ENCODE results near the gene PTTG1IP. TPM values are rescaled to one million over a fixed set of nuclear protein-coding genes. Genes with fewer than 3 reads are reported as not detected.

PTTG1IP gene
- polyA plus RNA-seq (2013, experiment 1 of 2), result 126 TPM
- 128 TPM for polyA plus RNA-seq (2013, experiment 2 of 2)

- Histone ChIP-seq H3K9ac (ENCODE audit: low read depth, low read length) (peak within 1 kb of the TSS; percentile 88), H3K4me1 (ENCODE audit: insufficient read depth, low read length) (peaks cover 28% of the 10 kb centered on the region), H3K27me3 (ENCODE audit: insufficient read depth, low read length) (peaks cover 27% of the 10 kb centered on the region), H3K36me3 (ENCODE audit: insufficient read depth, low read length) (no peaks in the 10 kb centered on the region), H3K27ac (ENCODE audit: low read depth, low read length) (peak within 1 kb of the TSS; percentile 74), H3K9me3 (ENCODE audit: insufficient read depth, low read depth, low read length) (no peaks in the 10 kb centered on the region), H3K4me3 (ENCODE audit: low read length) (peak within 1 kb of the TSS; percentile 87)
- under 1% methylated on average over 123 of the region's 123 CpGs for WGBS
These were observed at the start of gene PTTG1IP for GRCh38 chr21:44873356-44874239. Gene PTTG1IP (minus strand): TSS chr21:44873690. CDS start chr21:44873616, 74 bp downstream.

GRCh38 chr21:44921928-44922327 lies 48.4 kb upstream of the PTTG1IP start:
- Histone ChIP-seq H3K27me3 (ENCODE audit: insufficient read depth, low read length) (peaks cover 76% of the 10 kb centered on the region), H3K9me3 (ENCODE audit: insufficient read depth, low read depth, low read length) (no peaks in the 10 kb centered on the region), H3K4me3 (ENCODE audit: low read length) (no peak overlapping the region), H3K9ac (ENCODE audit: low read depth, low read length) (no peak overlapping the region), H3K4me1 (ENCODE audit: insufficient read depth, low read length) (peaks cover 12% of the 10 kb centered on the region), H3K27ac (ENCODE audit: low read depth, low read length) (no peak overlapping the region), H3K36me3 (ENCODE audit: insufficient read depth, low read length) (no peaks in the 10 kb centered on the region)
- WGBS, result 93% methylated on average over 5 of the region's 5 CpGs

GRCh38 chr21:44920694-44921604 lies 47.5 kb upstream of the PTTG1IP start, which contains the start of gene ITGB2:
Gene ITGB2 (minus strand): TSS chr21:44920899. CDS start chr21:44910782, 10,117 bp downstream.
- 0 out of 2 replicates have a peak, but pooled peaks cover 4% of the 10 kb centered on the region for H3K4me1 ChIP-seq (ENCODE audit: insufficient read depth, low read length)
- no peaks in the 10 kb centered on the region for H3K9me3 ChIP-seq (ENCODE audit: insufficient read depth, low read depth, low read length)
- WGBS, result 74% methylated on average over 29 of the region's 29 CpGs
- peaks cover 67% of the 10 kb centered on the region for H3K27me3 ChIP-seq (ENCODE audit: insufficient read depth, low read length)
- no peaks in the 10 kb centered on the region for H3K36me3 ChIP-seq (ENCODE audit: insufficient read depth, low read length)
- no peak within 1 kb of the TSS; the same call in 1 of the 2 replicates for H3K4me3 ChIP-seq (ENCODE audit: low read length)
- no peak within 1 kb of the TSS for H3K27ac ChIP-seq (ENCODE audit: low read depth, low read length)
- H3K9ac ChIP-seq (ENCODE audit: low read depth, low read length), result no peak within 1 kb of the TSS

GRCh38 chr21:44919913-44920693 lies 46.6 kb upstream of the PTTG1IP start:
- Histone ChIP-seq H3K4me3 (ENCODE audit: low read length) (no peak overlapping the region; the same call in 1 of the 2 replicates), H3K27me3 (ENCODE audit: insufficient read depth, low read length) (peaks cover 67% of the 10 kb centered on the region), H3K9ac (ENCODE audit: low read depth, low read length) (no peak overlapping the region), H3K9me3 (ENCODE audit: insufficient read depth, low read depth, low read length) (no peaks in the 10 kb centered on the region), H3K4me1 (ENCODE audit: insufficient read depth, low read length) (0 out of 2 replicates have a peak, but pooled peaks cover 4% of the 10 kb centered on the region), H3K36me3 (ENCODE audit: insufficient read depth, low read length) (no peaks in the 10 kb centered on the region), H3K27ac (ENCODE audit: low read depth, low read length) (no peak overlapping the region)
- WGBS, result 81% methylated on average over 28 of the region's 28 CpGs

- Histone ChIP-seq H3K27me3 (ENCODE audit: insufficient read depth, low read length) (peaks cover 62% of the 10 kb centered on the region), H3K36me3 (ENCODE audit: insufficient read depth, low read length) (no peaks in the 10 kb centered on the region), H3K9me3 (ENCODE audit: insufficient read depth, low read depth, low read length) (no peaks in the 10 kb centered on the region), H3K9ac (ENCODE audit: low read depth, low read length) (no peak overlapping the region), H3K4me3 (ENCODE audit: low read length) (peak overlapping the region; percentile 36), H3K4me1 (ENCODE audit: insufficient read depth, low read length) (0 out of 2 replicates have a peak, but pooled peaks cover 4% of the 10 kb centered on the region), H3K27ac (ENCODE audit: low read depth, low read length) (no peak overlapping the region)
- 57% methylated on average over 23 of the region's 26 CpGs for WGBS
These were observed 45.8 kb upstream of the PTTG1IP start for GRCh38 chr21:44919111-44919912.

GRCh38 chr21:44918581-44919033 lies 45.1 kb upstream of the PTTG1IP start:
- WGBS, result 51% methylated on average over 13 of the region's 13 CpGs
- Histone ChIP-seq H3K27me3 (ENCODE audit: insufficient read depth, low read length) (peaks cover 57% of the 10 kb centered on the region), H3K4me1 (ENCODE audit: insufficient read depth, low read length) (0 out of 2 replicates have a peak, but pooled peaks cover 4% of the 10 kb centered on the region), H3K36me3 (ENCODE audit: insufficient read depth, low read length) (no peaks in the 10 kb centered on the region), H3K9me3 (ENCODE audit: insufficient read depth, low read depth, low read length) (no peaks in the 10 kb centered on the region), H3K4me3 (ENCODE audit: low read length) (peak overlapping the region; percentile 36), H3K9ac (ENCODE audit: low read depth, low read length) (no peak overlapping the region), H3K27ac (ENCODE audit: low read depth, low read length) (no peak overlapping the region)

GRCh38 chr21:44918107-44918470 lies 44.6 kb upstream of the PTTG1IP start:
- Histone ChIP-seq H3K36me3 (ENCODE audit: insufficient read depth, low read length) (no peaks in the 10 kb centered on the region), H3K9me3 (ENCODE audit: insufficient read depth, low read depth, low read length) (no peaks in the 10 kb centered on the region), H3K27ac (ENCODE audit: low read depth, low read length) (no peak overlapping the region), H3K27me3 (ENCODE audit: insufficient read depth, low read length) (peaks cover 56% of the 10 kb centered on the region), H3K4me1 (ENCODE audit: insufficient read depth, low read length) (0 out of 2 replicates have a peak, but pooled peaks cover 4% of the 10 kb centered on the region), H3K9ac (ENCODE audit: low read depth, low read length) (no peak overlapping the region), H3K4me3 (ENCODE audit: low read length) (no peak overlapping the region)
- 88% methylated on average over 12 of the region's 12 CpGs for WGBS

- Histone ChIP-seq H3K27ac (ENCODE audit: low read depth, low read length) (no peak overlapping the region), H3K9ac (ENCODE audit: low read depth, low read length) (no peak overlapping the region)
These were observed 44.1 kb upstream of the PTTG1IP start for GRCh38 chr21:44917446-44918106.

GRCh38 chr21:44916965-44917364 lies 43.5 kb upstream of the PTTG1IP start:
- 0 out of 2 replicates have a peak, but pooled peaks cover 4% of the 10 kb centered on the region for H3K4me1 ChIP-seq (ENCODE audit: insufficient read depth, low read length)
- 86% methylated on average over 7 of the region's 7 CpGs for WGBS
- H3K9ac ChIP-seq (ENCODE audit: low read depth, low read length), result no peak overlapping the region
- H3K4me3 ChIP-seq (ENCODE audit: low read length), result no peak overlapping the region
- H3K27me3 ChIP-seq (ENCODE audit: insufficient read depth, low read length), result peaks cover 46% of the 10 kb centered on the region
- H3K9me3 ChIP-seq (ENCODE audit: insufficient read depth, low read depth, low read length), result no peaks in the 10 kb centered on the region
- no peaks in the 10 kb centered on the region for H3K36me3 ChIP-seq (ENCODE audit: insufficient read depth, low read length)
- H3K27ac ChIP-seq (ENCODE audit: low read depth, low read length), result no peak overlapping the region

More at GRCh38 chr21:44917446-44918106, 44.1 kb upstream of the PTTG1IP start:
- 87% methylated on average over 15 of the region's 15 CpGs for WGBS
- H3K9me3 ChIP-seq (ENCODE audit: insufficient read depth, low read depth, low read length), result no peaks in the 10 kb centered on the region
- no peak overlapping the region for H3K4me3 ChIP-seq (ENCODE audit: low read length)
- 0 out of 2 replicates have a peak, but pooled peaks cover 4% of the 10 kb centered on the region for H3K4me1 ChIP-seq (ENCODE audit: insufficient read depth, low read length)
- H3K27me3 ChIP-seq (ENCODE audit: insufficient read depth, low read length), result peaks cover 50% of the 10 kb centered on the region
- H3K36me3 ChIP-seq (ENCODE audit: insufficient read depth, low read length), result no peaks in the 10 kb centered on the region
